Stimulated activated naive CD8-positive, alpha-beta T cell treated with anti-CD3 and anti-CD28 coated beads, Interleukin-15, Interleukin-2, amounts not matched to agents 100 U/mL and 50 U/mL, for 24 hours (primary cell): ENCODE data around the gene RABEP1.

Experiments used
- ATAC-seq: fragments of 150-1000 bp; cut with Tn5 transposase; one replicate; pipeline ENCODE4 v1.10.0; 2021
- DNase-seq: peaks from one replicate; pipeline ENCODE4 v3.0.0; 2021

RABEP1 gene

GRCh38 chr17:5362162-5362811 lies 80.2 kb downstream of the RABEP1 start:
- DNase-seq: no peak
- no peak for ATAC-seq

GRCh38 chr17:5364156-5364555 lies 82.1 kb downstream of the RABEP1 start:
- ATAC-seq: no peak
- no peak for DNase-seq

- DNase-seq (no peak), ATAC-seq (no peak)
Measured at GRCh38 chr17:5364696-5365095, 82.6 kb downstream of the RABEP1 start.

- no peak for DNase-seq
- no peak for ATAC-seq
Measured at GRCh38 chr17:5365831-5366230, 83.7 kb downstream of the RABEP1 start.

GRCh38 chr17:5370411-5370810 lies 88.3 kb downstream of the RABEP1 start:
- DNase-seq (no peak), ATAC-seq (no peak)

GRCh38 chr17:5373112-5373511 lies 91.0 kb downstream of the RABEP1 start:
- no peak for DNase-seq
- ATAC-seq: no peak

GRCh38 chr17:5378566-5379207 lies 96.6 kb downstream of the RABEP1 start:
- ATAC-seq (no peak), DNase-seq (no peak)

GRCh38 chr17:5379351-5380107 lies 97.4 kb downstream of the RABEP1 start:
- DNase-seq (no peak), ATAC-seq (no peak)

GRCh38 chr17:5380491-5381135 lies 98.5 kb downstream of the RABEP1 start:
- ATAC-seq (no peak), DNase-seq (no peak)

- peak; percentile 13 for ATAC-seq
- DNase-seq: no peak
Measured at GRCh38 chr17:5381542-5381941, 99.5 kb downstream of the RABEP1 start.

GRCh38 chr17:5391678-5392077 lies 109.6 kb downstream of the RABEP1 start:
- ATAC-seq (no peak), DNase-seq (no peak)

GRCh38 chr17:5396612-5397011 lies 114.5 kb downstream of the RABEP1 start:
- no peak for DNase-seq
- ATAC-seq: peak; percentile 55

- no peak for DNase-seq
- ATAC-seq: no peak
Measured at GRCh38 chr17:5399767-5400166, 117.7 kb downstream of the RABEP1 start.

- ATAC-seq: no peak
- no peak for DNase-seq
Measured at GRCh38 chr17:5405400-5405799, 123.3 kb downstream of the RABEP1 start.

- DNase-seq (no peak), ATAC-seq (no peak)
Measured at GRCh38 chr17:5408186-5408585, 126.1 kb downstream of the RABEP1 start.

GRCh38 chr17:5410594-5411272 lies 128.6 kb downstream of the RABEP1 start:
- ATAC-seq: no peak
- no peak for DNase-seq

GRCh38 chr17:5413682-5414081 lies 131.6 kb downstream of the RABEP1 start:
- DNase-seq (no peak), ATAC-seq (peak; percentile 53)

- ATAC-seq (no peak), DNase-seq (no peak)
Measured at GRCh38 chr17:5416901-5417300, 134.8 kb downstream of the RABEP1 start.

- DNase-seq (peak; percentile 58), ATAC-seq (peak; percentile 34)
Measured at GRCh38 chr17:5418858-5419355, 136.8 kb downstream of the RABEP1 start.

GRCh38 chr17:5419356-5419958 lies 137.4 kb downstream of the RABEP1 start, which contains the start of gene NUP88:
TSS of gene NUP88 (minus strand) at chr17:5419662. CDS start at chr17:5419650, 12 bp downstream.
- DNase-seq (peak; percentile 96), ATAC-seq (peak; percentile 95)

GRCh38 chr17:5419959-5420653 lies 138.0 kb downstream of the RABEP1 start, which contains the start of gene RPAIN:
TSS of gene RPAIN (plus strand) at chr17:5420182. CDS start at chr17:5420211, 29 bp downstream.
- ATAC-seq (peak; percentile 74), DNase-seq (peak; percentile 85)
